22Rv1 (cell line): ENCODE data around the gene CCDC40.

ENCODE experiments used
- H3K27ac ChIP-seq: fragments of 450-650 bp; 2 replicates; pipeline ENCODE4 v1.5.1; 2017
- CTCF ChIP-seq: fragments of 450-650 bp; IDR thresholded peaks from 2 replicates; pipeline ENCODE4 v1.5.1; 2017; ENCODE audit warnings: mild to moderate bottlenecking
- ZFX ChIP-seq: fragments of 450-650 bp; IDR thresholded peaks from 2 replicates; pipeline ENCODE4 v1.6.1; 2017; ENCODE audit warnings: antibody characterized with exemption, borderline replicate concordance

Gene CCDC40

DNA sequence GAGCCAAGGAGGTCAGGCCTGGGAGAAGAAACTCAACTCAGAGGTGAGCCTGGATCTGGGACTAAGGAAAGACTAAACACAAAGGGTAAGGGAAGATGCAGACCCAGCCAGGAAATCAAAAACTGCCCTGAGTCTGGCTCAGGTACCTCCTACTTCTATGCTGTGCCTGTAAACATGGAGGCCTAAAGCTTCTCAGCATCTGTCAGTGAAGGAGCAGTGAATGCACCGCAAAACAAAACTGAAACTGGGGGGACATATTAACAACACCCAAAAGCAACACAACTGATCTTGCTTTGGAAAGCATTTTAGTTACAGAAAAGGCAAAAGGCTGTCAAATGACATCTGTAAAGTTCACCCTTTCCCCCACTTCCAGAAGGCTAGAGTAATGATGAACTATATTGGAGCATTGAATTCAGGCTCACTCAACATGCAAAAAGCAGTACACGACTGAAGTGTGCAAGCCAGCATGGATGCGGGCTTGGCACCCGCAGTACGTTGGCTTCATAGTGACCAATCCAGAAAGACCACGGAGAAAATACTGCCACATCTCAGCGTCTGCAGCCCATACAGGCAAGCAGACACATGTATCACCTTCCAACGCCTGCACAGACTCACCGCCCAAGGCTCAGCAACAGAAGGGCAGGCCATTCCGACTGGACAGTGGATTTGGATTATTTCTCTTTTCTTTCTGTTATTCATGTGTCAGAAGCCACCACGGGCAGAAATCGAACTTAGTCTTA is 4.6 kb upstream of the CCDC40 start:
- TF ChIP-seq ZFX (no peak), CTCF (no peak)
- H3K27ac ChIP-seq: no peak overlapping the region

- no peak overlapping the region for H3K27ac ChIP-seq
Measured at GRCh38 chr17:80032614-80033171, 3.7 kb upstream of the CCDC40 start.

GRCh38 chr17:80033840-80034239 is 2.6 kb upstream of the CCDC40 start:
- no peak overlapping the region for H3K27ac ChIP-seq
- TF ChIP-seq ZFX (no peak), CTCF (no peak)

More at GRCh38 chr17:80032614-80033171, 3.7 kb upstream of the CCDC40 start:
- TF ChIP-seq CTCF: no peak
- TF ChIP-seq ZFX: no peak

DNA sequence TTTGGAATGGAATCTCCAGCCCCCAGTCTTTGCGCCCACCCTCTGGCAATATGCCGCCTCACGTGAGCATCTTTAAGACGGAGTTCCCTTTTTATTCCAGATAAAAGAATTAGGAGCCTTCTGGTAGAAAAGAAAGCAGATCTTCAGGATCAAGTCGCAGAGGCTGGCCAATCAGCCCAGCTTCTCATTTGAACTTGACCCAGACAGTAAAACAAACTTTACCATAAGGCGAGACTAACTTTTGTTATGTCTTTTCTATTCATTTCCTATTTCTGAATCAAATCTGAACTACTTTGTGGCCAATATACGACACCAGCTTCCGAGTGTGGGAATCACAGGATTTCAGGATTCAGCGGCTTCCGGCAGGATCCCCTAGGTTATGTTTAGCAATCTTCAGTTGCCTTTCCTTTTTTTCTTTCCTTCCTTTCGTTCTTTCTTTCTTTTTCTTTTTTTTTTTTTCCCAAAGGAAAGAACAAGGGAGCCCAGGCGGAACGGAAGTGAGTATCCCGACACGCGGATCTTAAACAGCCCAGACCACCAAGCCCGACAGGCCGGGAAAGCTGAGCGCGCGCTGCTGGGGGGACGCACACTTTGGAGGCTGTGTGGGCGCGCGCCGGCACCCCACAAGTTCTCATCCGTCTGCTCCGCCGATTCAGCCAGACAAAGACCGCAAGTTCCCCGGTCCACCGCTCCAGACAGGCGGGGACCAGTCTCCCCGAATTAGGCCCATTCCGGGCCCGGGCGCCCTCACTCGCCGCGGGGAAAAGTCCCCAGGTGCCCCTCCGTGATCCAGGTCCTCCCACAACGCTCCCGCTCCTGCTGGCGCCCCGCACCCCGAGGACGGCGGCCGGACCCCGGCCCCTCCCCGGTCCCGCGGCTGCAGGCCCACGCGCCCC is 1.4 kb upstream of the CCDC40 start:
- TF ChIP-seq ZFX (no peak), CTCF (no peak)
- H3K27ac ChIP-seq: peak overlapping the region; percentile 89

- peak within 1 kb of the TSS; percentile 89 for H3K27ac ChIP-seq
- TF ChIP-seq ZFX (no peak), CTCF (no peak)
Measured at GRCh38 chr17:80035687-80035936, 830 bp upstream of the CCDC40 start, which contains the start of gene TBC1D16. Gene TBC1D16, minus strand, starts transcription at chr17:80035872. Its CDS starts 22,325 bp downstream, at chr17:80013547.

DNA sequence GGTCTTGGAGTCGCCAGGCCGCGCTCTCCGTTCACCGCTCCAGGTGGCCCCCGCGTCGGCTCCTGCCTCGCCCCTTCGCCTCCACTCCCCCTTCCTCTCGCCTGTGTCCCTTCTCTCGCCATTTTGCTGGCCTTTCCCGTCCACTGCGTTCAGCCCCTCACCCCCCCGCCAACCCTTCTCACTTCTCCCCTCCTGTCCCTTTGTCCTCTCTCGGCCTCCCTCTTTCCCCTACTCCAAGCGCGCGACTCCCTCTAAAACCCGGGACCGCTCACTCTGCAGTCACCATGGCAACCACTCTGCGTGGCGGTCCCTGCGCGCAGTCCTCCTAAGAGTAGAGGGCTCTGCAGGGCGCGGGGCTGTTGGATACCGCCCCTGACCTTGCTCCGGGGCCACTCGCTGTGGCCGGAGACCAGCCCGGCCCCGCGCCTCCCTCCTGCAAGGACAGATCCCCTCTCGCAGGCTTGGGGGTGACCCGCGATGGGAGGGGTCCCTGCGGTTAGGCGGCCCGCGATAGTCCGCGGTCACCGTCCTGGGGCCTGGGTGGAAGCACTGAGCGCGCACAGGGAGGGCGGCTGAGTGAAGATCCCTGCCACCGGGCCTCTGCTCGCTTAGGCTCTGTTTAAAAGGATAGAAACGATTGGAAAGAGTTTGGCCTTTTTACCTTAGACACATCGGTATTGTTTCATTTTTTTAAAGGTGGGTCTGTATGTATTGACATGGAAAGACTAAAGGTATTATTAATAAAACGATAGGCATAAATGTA is 454 bp downstream of the CCDC40 start:
- peak overlapping the region; percentile 89 for H3K27ac ChIP-seq
- TF ChIP-seq CTCF (no peak), ZFX (no peak)
